GM18511 (cell line): ENCODE data around the gene RYK.

ENCODE experiments used
- ATAC-seq: cut with Tn5 transposase; IDR thresholded peaks from one replicate; pipeline ENCODE4 v1.9.1; 2021; ENCODE audit warnings: mild to moderate bottlenecking, moderate library complexity; ENCODE audit not compliant: unreplicated experiment

The RYK gene

GRCh38 chr3:134155446-134155845 is 95.2 kb downstream of the RYK start:
- no peak for ATAC-seq

- no peak for ATAC-seq
Observed at GRCh38 chr3:134153761-134154160, 96.9 kb downstream of the RYK start.

GRCh38 chr3:134150476-134150875 is 100.2 kb downstream of the RYK start:
- no peak for ATAC-seq

DNA sequence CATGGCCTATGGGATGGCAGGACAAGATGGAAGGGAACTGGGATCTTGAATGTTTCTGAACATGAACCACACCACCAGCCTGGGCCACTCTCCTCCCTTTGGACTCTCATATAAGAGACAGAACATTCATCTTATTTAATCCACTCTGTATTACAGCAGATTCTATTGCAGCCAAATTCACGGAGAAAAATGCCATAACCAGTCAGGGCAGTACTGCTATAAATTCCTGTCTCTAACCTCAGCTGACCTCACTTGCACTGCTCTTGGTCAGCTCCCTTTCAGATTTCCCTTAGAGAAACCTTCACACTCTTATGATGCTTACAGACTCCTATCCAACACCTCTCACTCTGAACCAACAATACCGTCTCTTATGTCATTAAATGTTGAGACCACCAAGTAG is 101.4 kb downstream of the RYK start:
- ATAC-seq, result no peak

GRCh38 chr3:134148534-134148933 is 102.1 kb downstream of the RYK start:
- no peak for ATAC-seq

DNA sequence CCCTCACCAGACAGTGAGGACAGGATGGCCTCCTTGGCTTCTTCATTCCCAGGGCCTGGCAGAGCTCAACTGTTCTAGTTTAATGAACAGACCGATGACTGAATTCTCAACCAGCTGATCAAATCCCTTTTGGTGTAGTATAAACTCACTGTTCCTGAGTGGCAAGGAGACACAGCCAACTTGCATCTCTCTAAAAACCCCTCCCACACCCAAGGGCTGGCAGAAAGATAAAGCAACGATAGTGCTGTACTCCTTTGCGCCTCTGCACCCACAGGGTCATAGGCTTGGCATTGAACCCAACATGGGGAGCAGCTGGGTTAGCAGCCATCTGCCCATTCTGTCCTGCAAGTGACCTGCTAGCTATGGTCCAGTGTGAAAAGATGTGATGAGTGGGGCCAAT is 103.2 kb downstream of the RYK start:
- ATAC-seq, result no peak

GRCh38 chr3:134146666-134147065 is 104.0 kb downstream of the RYK start:
- ATAC-seq, result no peak

DNA sequence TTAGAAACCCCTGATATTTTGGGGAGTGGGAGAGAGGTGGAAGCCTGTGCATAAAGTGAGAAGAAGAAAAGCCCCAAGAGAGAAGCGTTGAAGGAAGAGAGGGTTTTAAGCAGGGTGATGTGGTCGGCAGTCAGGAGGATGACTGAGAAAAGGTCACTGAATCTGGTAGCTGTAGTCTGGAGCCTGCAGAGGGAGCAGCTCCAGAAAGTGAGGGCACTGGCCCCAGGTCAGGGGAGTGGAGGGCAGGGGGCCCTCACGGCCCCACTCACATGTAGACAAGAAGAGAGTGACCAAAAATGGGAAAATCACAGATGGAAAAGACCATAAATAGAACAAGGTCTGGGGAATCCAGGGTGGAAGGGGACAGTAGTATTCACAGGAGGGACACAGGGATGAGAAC is 105.5 kb downstream of the RYK start:
- no peak for ATAC-seq

DNA sequence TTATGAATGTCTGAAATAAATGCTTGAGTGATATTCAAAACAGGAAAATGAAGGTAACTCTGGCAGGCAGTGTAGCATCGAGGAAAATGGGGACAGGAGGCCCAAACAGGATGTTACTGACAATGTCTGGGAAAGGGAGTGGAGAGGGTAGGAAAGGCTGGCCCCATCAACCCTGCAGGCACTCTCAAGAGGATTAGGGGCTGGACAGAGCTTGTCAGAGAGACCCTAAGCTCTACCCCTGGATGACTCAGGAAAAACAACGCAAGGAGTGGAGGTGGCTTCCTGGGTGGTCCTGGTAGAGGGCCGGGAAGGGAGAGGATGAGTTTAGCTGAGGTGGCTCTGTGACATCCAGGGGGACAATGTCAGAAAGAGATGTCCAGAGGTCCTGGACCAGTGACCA is 106.0 kb downstream of the RYK start:
- no peak for ATAC-seq

- no peak for ATAC-seq
Observed at GRCh38 chr3:134143828-134144401, 106.7 kb downstream of the RYK start.

DNA sequence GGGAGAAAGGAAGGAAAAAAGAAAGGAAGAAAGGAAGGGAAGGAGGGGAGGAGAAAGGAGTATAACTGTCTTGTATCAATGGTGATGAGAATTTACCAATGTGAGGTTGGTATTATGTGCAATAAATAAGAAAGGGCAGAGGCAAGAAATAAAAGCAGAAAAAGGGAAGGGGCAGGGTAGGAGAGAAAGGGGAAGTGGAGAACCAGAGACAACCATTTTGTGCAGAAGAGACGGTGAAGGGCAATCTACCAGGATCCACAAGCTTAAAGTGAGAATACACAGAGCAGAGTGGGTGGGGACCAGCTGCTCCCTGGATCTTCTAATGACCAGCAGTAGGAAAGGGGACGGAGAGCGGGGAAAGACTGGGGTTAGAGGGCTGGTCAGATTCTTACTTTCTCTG is 114.1 kb downstream of the RYK start:
- no peak for ATAC-seq

DNA sequence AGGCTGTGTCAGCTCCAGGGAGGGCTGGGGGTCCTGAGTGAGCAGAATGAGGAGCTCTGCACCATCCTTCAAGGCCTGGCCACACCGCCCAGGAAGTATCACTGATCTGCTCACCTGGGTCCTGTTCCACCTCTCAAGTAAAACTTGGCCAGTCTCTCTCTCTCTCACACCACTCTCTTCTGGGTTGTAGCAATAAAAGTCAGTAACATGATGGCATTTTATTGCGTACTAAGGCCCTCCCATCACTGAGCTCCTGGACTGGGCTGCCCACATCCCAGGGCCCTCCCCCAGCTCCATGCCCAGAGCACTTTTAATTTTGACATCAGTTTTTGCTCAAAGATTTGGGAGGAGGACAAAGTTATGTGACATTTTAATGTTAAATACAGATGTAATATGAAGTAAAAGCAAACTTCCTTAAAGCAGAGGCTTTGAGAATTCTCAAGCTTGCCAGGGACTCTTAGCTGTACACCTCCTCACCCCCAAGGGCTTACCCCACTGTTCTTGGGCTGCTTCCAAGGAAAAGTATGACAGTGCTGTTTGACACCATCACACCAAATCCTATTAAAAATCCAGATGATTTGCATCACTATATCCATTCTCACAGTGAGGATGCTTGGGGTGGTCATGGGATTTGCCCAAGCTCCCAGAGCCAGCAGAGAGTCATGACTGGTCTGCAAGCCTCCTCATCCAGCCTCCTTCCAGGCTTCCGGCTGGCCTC is 115.8 kb downstream of the RYK start:
- no peak for ATAC-seq

DNA sequence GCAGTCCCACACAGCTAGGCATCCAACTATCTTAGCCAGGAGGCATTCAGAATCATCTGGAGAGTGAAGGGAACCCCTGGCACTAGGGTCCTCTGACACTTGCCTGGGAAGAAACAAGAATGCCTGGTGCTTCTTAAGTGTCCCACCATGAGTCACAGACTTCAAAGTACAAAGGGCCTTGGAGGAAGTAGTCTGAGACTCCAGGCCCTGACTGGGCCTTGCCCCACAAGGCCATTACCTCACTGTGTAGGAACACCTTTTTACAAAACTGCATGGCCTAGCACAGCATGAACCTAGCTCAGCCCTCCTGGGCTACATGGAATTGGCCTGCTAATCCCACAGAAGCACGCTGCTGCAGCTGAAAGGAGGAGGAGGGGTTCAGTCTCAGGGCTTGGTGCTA is 116.4 kb downstream of the RYK start:
- ATAC-seq, result no peak

DNA sequence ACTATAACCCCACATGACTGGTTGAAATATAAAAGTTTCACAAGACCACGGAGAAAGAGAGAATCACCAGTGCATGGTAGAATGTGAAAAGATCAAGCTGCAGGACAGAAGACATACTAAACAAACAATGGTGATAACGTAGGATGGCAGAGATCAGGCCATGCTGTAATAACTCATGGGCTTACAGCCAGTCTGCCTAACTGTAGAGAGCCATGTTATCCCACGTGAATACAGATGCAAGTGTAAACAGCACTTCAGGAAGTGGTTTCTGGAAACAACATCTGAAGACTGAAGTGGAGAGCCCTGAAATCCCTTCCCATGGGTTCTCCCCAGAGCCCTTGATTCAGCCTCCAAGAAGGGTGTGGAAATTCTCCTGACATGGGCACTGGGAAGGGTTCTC is 117.7 kb downstream of the RYK start:
- ATAC-seq, result no peak

DNA sequence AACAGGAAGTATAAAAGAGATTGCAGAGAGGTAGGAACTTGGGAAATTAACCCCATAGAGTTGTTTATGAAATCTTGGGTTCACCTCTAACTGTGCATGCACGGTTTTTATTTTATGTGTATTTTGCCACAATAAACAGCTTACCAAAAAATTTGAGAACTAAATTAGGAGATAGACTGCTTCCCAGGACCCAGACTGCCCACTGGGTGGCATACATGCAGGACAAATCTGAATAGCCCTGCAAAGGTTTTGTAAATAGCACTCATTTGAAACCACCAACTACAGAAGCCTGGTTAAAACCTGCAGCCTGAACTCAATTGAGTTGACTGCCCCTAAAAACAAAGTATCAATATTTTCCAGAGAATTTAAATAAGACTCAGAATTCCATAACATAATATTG is 124.5 kb downstream of the RYK start:
- no peak for ATAC-seq

DNA sequence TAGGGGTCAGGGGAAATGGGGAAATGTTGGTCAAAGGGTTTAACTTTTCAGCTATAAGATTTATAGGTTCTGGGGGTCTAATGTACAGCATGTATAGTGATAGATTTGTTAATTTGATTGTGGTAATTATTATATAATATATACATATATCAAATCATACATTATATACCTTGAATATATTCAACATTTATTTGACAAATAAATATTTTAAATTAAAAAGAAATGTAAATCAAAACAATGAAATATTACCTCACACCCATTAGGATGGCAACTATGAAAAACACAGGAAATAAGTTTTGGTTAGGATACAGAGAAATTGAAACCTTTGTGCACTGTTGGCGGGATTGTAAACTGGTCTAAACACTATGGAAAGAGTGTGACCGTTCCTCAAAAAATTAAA is 135.9 kb downstream of the RYK start:
- ATAC-seq, result no peak

- ATAC-seq, result no peak
Observed at GRCh38 chr3:134111616-134112015, 139.0 kb downstream of the RYK start.

DNA sequence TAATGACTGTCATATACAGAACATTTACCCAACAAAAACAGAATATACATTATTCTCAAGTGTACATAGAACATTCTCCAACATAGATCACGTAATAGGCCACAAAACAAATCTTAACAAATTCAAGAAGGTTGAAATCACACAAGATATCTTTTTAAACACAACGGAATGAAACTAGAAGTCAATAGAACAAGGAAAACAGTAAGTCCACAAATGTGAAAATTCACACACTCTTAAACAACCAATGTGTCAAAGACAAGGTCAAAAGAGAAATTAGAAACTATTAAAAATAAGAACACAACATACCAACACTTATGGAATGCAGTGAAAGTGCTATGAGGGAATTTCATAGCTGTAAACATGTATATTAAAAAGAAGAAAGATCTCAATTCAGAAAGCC is 139.7 kb downstream of the RYK start:
- no peak for ATAC-seq
